HG03135 (cell line): ENCODE data around the gene NINJ2.
A peak's percentile ranks its signal among the peaks of the same experiment; 100 is the strongest.
"Not testable (repeated sequence)": the region's sequence is repeated elsewhere in the genome, so short reads cannot be mapped to it uniquely, and the experiment has no call there.

ENCODE experiments used
- ATAC-seq: cut with Tn5 transposase; IDR thresholded peaks from one replicate; pipeline ENCODE4 v1.9.1; 2021; ENCODE audit warnings: mild to moderate bottlenecking, moderate library complexity; ENCODE audit not compliant: unreplicated experiment

NINJ2 gene

DNA sequence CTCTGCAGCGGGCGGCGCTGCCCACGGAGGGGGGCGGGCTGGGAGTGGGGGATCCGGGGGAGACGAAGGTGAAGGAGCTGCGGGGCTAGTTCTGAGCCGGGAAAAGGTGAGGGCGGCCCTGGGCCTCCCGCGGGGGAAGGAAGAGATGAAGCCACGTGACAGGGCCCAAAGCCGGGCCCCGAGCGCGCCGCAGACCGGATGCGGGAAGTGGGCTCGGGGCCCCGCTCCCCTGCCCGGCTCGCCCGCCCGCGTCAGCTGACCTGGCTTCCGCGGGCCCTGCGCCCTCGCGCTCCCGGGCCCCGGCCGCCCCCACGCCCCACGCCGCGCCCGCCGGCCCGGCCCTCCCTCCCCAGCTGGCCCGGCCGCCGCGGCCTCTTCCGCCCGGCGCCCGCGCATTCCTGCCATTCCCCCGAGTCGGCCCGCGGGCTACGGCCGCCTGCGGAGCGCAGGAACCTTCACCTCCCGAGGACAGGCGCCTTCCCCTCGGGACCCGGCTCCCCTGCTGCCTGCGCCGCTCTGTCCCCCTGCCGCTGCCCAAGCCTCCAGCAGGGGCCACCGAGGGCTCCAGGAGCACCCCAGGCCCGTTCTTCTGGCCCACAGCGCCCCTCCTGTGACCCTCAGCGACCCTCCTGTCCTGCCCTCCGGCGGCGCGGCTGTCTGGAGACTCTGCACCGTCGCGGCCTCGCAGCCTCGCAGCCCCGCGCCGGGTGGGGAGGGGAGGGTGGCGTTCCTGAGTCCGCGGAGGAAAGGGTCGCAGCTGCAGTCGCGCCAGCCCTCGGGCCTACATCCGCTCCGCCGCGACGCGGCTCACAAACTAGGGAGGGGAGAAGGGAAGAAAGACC, 20.4 kb downstream of the NINJ2 start:
- peak; percentile 60 for ATAC-seq

GRCh38 chr12:641321-641720, 21.9 kb downstream of the NINJ2 start:
- ATAC-seq: not testable (repeated sequence)

- no peak for ATAC-seq
Observed at GRCh38 chr12:640773-641172, 22.5 kb downstream of the NINJ2 start.

GRCh38 chr12:639988-640387, 23.3 kb downstream of the NINJ2 start:
- ATAC-seq: no peak

- ATAC-seq: no peak
Observed at GRCh38 chr12:639566-639965, 23.7 kb downstream of the NINJ2 start.

DNA sequence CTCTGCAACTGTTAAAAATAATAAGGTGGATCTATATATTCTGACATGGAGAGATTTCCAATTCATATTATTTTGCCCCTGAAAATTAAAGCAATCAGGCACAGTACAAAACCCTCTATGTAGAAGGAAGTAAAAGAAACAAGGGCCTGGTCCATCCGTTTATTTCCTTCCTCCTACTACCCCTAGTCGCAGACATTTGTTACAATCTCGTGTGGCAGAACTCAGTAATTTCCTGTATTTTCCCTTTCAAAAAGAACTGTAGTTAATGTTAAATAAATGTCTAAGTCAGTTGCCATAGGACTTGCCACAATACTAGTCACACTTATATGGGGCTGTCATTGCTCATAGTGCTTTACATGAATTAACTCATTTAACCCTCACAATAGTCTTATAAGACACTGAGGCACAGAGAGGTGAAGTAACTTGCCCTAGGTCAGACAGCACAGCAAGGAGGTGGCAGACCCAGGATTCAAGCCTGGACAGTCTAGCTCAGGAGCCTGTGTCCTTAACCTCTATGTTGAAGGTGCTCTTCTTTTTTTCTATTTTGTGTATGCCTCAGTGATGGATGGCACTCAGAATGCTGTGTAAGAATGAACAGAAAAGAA, 24.2 kb downstream of the NINJ2 start:
- no peak for ATAC-seq

DNA sequence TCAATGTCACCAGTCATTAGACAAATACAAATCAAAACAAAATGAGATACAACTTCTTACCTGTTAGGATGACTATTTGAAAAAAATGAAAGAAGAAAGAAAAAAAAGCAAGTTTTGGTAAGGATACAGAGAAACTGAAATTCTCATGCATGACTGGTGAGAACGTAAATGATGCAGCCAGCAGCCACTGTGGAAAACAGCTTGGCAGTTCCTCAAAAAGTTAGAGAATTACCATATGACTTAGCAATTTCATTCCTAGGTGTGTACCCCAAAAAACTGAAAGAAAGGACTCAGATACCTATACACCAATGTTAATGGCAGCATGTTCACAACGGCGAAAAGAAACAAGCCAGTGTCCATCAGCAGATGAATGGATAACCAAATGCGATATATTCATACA, 26.6 kb downstream of the NINJ2 start:
- ATAC-seq: no peak

DNA sequence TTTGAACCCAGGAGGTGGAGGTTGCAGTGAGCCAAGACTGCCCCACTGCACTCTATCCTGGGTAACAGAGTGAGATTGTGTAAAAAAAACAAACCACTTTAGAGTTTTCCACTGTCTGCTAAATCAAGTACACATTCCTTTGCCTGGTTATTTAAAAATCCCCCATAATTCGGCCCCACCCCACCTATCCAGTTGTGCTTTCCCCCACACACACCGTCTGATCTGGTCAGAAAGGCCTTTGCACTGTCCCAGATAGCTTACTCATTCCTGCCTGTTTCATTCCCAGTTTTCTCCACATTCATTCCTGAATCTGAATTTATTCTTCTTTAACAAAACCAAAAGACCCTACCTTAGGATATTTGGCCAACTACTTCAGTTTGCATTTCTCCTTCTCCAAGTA, 29.5 kb downstream of the NINJ2 start:
- ATAC-seq: no peak

GRCh38 chr12:632102-632696, 31.0 kb downstream of the NINJ2 start:
- ATAC-seq: no peak

GRCh38 chr12:630656-631632, 32.3 kb downstream of the NINJ2 start:
- peak; percentile 93 for ATAC-seq

- ATAC-seq: not testable (repeated sequence)
Observed at GRCh38 chr12:628742-629078, 34.5 kb downstream of the NINJ2 start.

DNA sequence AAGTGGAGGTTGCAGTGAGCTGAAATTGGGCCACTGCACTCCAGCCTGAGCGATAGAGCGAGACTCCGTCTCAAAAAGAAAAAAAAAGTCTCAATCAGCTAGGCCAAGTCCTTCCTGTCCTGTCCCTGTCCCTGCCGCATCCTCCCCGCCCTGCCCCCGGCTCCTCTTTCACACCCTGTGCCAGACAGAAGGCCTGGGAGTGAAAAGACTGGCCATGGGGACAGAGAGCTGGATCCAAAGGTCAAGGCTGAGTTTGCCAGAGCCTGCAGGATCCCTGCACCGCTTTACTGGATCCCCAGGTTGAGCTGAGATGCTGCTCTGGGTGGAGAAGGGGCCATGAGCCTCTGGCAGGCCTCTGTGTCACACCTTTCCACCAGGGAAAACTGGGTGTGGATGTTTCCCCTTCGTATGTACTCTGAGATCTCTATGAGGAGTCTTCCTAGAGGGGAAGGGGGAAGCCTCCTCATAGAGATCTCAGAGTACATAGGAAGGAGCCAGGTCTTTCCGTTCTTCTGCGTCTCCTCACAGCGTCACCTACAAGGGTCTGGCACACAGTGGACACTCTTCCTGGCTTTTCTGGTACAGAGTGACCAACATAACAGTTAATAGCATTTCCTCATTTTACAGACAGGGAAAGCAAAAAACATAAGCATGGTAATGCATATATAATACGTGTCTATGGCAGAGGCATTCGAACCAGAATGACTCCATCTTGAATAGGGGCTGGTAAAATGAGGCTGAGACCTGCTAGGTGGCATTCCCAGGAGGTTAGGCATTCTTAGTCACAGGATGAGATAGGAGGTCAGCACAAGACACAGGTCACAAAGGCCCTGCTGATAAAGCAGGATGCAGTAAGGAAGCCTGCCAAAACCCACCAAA, 35.1 kb downstream of the NINJ2 start:
- ATAC-seq: no peak

DNA sequence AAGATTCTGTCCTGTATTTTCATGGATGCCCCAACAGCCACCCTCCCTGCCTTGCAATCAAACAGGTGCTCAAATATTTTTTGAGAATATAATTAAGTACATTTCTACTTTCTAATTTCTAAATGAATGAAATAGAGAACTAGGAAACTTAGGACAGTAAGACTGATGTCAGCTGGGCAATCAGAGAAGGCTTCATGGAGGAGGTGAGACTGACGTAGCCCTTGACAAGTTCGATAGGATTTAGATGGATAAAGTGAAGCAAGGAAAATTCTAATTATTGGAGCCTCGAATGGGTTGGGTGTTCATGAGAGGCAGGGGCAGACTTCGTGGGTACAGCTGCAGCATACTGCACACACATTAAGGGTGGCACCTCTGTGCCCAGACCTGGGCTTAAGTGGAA, 36.0 kb downstream of the NINJ2 start:
- ATAC-seq: no peak

GRCh38 chr12:625998-626397, 37.2 kb downstream of the NINJ2 start:
- no peak for ATAC-seq

DNA sequence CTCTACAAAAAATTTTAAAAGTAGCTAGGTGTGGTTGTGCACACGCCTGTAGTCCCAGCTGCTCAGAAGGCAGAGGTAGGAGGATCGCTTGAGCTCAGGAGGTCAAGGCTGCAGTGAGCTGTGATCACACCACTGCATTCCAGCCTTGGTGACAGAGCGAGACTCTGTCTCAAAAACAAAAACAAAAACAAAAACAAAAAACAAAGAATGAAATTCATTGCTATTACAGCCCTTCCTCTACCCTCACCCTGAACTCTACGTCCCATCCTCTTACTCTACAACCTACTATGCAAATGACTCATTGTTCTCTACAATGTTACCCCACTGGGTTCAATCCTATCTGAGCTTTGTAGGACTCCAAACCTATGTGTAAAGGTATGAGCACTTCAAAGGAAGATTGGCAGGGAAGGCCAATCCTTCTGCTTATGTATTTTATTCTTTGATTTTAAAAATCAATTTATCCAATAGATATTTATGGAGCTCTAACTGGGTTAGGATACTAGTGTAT, 39.3 kb downstream of the NINJ2 start:
- ATAC-seq: no peak

GRCh38 chr12:623172-623864, 39.9 kb downstream of the NINJ2 start:
- no peak for ATAC-seq

DNA sequence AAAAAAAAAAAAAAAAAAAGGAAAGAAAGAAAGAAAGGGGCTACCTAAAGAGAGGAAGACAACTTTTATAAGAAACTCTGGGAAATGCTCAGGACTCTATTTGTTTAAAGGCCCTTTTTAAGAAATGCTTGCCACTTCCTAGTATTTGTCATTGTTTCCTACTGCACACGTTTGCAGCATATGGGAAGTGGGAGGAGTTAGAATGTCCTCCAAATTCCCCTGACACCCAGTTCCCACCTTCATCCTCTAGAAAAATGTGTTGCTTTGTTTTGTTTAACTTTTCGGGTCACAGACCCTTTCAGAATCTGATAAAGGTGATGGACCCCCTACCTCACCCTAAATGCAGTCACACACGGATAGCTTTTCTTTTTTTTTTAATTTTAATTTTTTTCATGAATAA, 40.8 kb downstream of the NINJ2 start:
- no peak for ATAC-seq

DNA sequence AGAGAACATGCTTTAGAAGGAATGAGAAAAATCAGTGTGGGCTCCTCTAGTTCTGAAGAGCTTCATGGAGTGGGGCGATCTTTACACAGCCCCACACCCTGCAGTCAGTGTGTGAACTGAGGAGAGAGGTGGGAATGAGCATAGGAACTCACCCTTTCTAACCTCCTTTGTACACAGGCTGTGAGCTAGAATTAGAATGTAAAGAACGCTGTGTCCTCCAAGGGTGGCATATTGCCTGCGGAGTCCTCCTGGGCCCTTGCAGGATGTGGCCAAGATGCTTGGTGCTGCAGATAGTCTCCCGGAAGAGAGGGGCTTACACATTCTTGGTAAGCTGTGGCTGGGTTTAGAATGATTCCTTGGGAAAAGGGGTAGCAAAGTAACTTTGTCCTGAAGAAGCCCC, 43.9 kb downstream of the NINJ2 start:
- no peak for ATAC-seq

- no peak for ATAC-seq
Observed at GRCh38 chr12:618605-619004, 44.6 kb downstream of the NINJ2 start.
